Erythroblast (primary cell): ENCODE data around the gene NEK2.
"Not testable (repeated sequence)": the region's sequence is repeated elsewhere in the genome, so short reads cannot be mapped to it uniquely, and the experiment has no call there.

Experiments
- GATA1 ChIP-seq: IDR thresholded peaks from 2 replicates; pipeline ENCODE4 v1.6.1; 2011; ENCODE audit warnings: low read depth, mild to moderate bottlenecking, control low read depth, low read length, moderate library complexity
- POLR2A ChIP-seq: IDR thresholded peaks from 2 replicates; pipeline ENCODE4 v1.6.1; 2011; ENCODE audit warnings: mild to moderate bottlenecking, low read length

GRCh38 chr1:211645601-211646000, 29.8 kb downstream of the NEK2 start:
- not testable (repeated sequence) for TF ChIP-seq POLR2A, GATA1
